HG02610 (cell line): ENCODE data around the gene MBLAC1.

Experiments used
- ATAC-seq: cut with Tn5 transposase; IDR thresholded peaks from one replicate; pipeline ENCODE4 v1.9.1; 2021; ENCODE audit warnings: mild to moderate bottlenecking, moderate library complexity; ENCODE audit not compliant: unreplicated experiment

MBLAC1 gene

GRCh38 chr7:100126931-100127865 lies at the start of gene MBLAC1:
TSS of gene MBLAC1 (plus strand) at chr7:100126967. CDS start at chr7:100127396, 429 bp downstream.
- peak; percentile 61 for ATAC-seq

GRCh38 chr7:100077205-100077604 lies 49.6 kb upstream of the MBLAC1 start:
- ATAC-seq: no peak

GRCh38 chr7:100079024-100079560 lies 47.7 kb upstream of the MBLAC1 start:
- ATAC-seq: no peak

- ATAC-seq: no peak
These were observed 45.7 kb upstream of the MBLAC1 start for GRCh38 chr7:100080907-100081534.

- peak; percentile 83 for ATAC-seq
These were observed 45.1 kb upstream of the MBLAC1 start, which contains the start of gene ZNF3 for GRCh38 chr7:100081535-100082102. TSS of gene ZNF3 (minus strand) at chr7:100081723. CDS start at chr7:100077357, 4,366 bp downstream.

GRCh38 chr7:100082978-100083377 lies 43.8 kb upstream of the MBLAC1 start:
- no peak for ATAC-seq

GRCh38 chr7:100085515-100085914 lies 41.3 kb upstream of the MBLAC1 start:
- ATAC-seq: no peak

GRCh38 chr7:100087055-100087750 lies 39.6 kb upstream of the MBLAC1 start:
- ATAC-seq: no peak

- no peak for ATAC-seq
These were observed 38.6 kb upstream of the MBLAC1 start for GRCh38 chr7:100088095-100088620.

GRCh38 chr7:100088621-100089457 lies 37.9 kb upstream of the MBLAC1 start, which contains the start of gene COPS6:
TSS of gene COPS6 (plus strand) at chr7:100088969. CDS start at chr7:100088991, 22 bp downstream.
- no peak for ATAC-seq

GRCh38 chr7:100089458-100090196 lies 37.1 kb upstream of the MBLAC1 start:
- ATAC-seq: no peak

GRCh38 chr7:100090527-100091410 lies 36.0 kb upstream of the MBLAC1 start:
- ATAC-seq: no peak

GRCh38 chr7:100091411-100092181 lies 35.2 kb upstream of the MBLAC1 start:
- ATAC-seq: no peak

GRCh38 chr7:100093054-100093453 lies 33.7 kb upstream of the MBLAC1 start:
- ATAC-seq: no peak

- ATAC-seq: no peak
These were observed 33.3 kb upstream of the MBLAC1 start for GRCh38 chr7:100093498-100093897.

GRCh38 chr7:100093925-100094486 lies 32.8 kb upstream of the MBLAC1 start:
- ATAC-seq: no peak

GRCh38 chr7:100095289-100095688 lies 31.5 kb upstream of the MBLAC1 start:
- no peak for ATAC-seq
